H7 (cell line): ENCODE data around the gene MANEA. TPM values are rescaled to one million over a fixed set of nuclear protein-coding genes. Genes with fewer than 3 reads are reported as not detected.
"Not testable (repeated sequence)": the region's sequence is repeated elsewhere in the genome, so short reads cannot be mapped to it uniquely, and the experiment has no call there.

Experiments used
- DNase-seq: peaks from one replicate; pipeline ENCODE4 v3.0.0; 2012
- H3K27me3 ChIP-seq: 2 replicates; pipeline ENCODE4 v1.6.0; 2011; ENCODE audit warnings: mild to moderate bottlenecking, low read length; ENCODE audit not compliant: control insufficient read depth, insufficient read depth
- H3K36me3 ChIP-seq: replicated peaks from 2 replicates; pipeline ENCODE4 v1.5.1; 2011; ENCODE audit warnings: low read length; ENCODE audit not compliant: control insufficient read depth, insufficient read depth
- H3K4me3 ChIP-seq: 2 replicates; pipeline ENCODE4 v1.5.1; 2011; ENCODE audit warnings: low read depth, mild to moderate bottlenecking, control low read depth, low read length, moderate library complexity; ENCODE audit not compliant: insufficient read depth
- total RNA-seq: library from RNA; depleted of rRNA; stranded (reverse); fragments of >200 nt; shearing (Covaris generic); gene quantifications from 2 replicates; pipeline ENCODE4 v1.2.3, GENCODE V29; 2014

MANEA gene
- total RNA-seq, 1 experiment from 2014 or later = 14.5 TPM

- DNase-seq = no peak
- Histone ChIP-seq H3K36me3 (no peaks in the 10 kb centered on the region), H3K27me3 (no peaks in the 10 kb centered on the region), H3K4me3 (no peak overlapping the region)
Observed at GRCh38 chr6:95569560-95569959, 7.8 kb upstream of the MANEA start.

DNA sequence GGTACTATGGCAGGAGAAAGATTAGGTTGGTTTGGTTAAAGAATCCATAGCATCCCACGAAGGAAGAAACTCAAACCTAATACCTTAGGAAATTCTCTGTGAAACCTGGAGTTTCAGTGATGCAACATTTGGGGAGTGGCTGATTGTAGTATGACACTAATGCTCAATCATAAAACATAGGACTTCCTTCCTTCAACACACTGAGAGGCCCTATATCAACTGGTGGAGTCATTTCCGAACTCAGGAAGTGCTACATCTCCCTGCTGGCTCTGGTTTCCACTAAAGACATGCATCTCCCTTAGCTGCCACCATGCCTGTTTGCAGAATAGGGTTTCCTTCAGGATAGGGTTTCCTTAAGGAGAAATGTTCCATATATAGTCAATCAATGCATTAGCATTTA, 5.2 kb upstream of the MANEA start:
- no peak overlapping the region for H3K4me3 ChIP-seq
- no peaks in the 10 kb centered on the region for H3K27me3 ChIP-seq
- no peak for DNase-seq
- H3K36me3 ChIP-seq = no peaks in the 10 kb centered on the region

DNA sequence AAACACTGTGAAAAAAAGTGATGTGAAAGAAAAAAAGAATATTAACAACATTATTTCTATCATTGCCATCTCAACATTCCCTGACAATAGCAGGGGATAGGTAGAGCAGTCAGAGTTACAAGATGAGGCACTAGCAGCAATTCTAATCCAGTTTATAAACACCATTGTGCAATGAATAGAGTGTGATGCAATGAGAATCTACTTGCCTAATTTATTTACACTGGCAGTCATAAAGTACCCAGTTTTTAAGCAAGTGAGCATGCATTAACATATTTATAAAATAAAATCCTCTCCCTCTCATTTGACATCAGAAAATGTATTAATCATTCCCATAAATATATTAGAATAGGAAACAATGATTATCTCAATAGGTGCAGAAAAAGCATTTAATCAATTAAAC, 2.5 kb upstream of the MANEA start:
- DNase-seq = no peak
- Histone ChIP-seq H3K4me3 (no peak overlapping the region; the same call in 1 of the 2 replicates), H3K27me3 (no peaks in the 10 kb centered on the region), H3K36me3 (no peaks in the 10 kb centered on the region)

- Histone ChIP-seq H3K4me3 (peak overlapping the region; percentile 51), H3K27me3 (no peaks in the 10 kb centered on the region), H3K36me3 (no peaks in the 10 kb centered on the region)
- DNase-seq = no peak
Observed at GRCh38 chr6:95576218-95576997, 927 bp upstream of the MANEA start.

DNA sequence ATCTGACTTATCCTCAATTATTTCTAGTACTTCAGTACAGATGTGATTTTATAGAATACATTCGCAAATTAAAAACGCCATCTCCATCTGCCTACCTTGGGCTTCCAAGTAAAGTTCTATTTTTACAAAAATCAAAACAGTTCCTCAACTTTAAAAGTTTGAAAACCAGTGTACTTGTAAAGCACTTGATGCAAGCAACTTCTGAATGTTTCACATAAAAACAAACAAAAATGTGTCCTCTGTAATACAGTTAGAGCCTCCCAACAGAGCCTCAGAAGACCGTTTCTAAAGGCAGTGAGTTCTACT, 384 bp upstream of the MANEA start:
- Histone ChIP-seq H3K36me3 (no peaks in the 10 kb centered on the region), H3K27me3 (no peaks in the 10 kb centered on the region), H3K4me3 (peak overlapping the region; percentile 51)
- DNase-seq = no peak

GRCh38 chr6:95578106-95578410, 723 bp downstream of the MANEA start:
- DNase-seq = no peak
- no peaks in the 10 kb centered on the region for H3K27me3 ChIP-seq
- peak overlapping the region; percentile 51 for H3K4me3 ChIP-seq
- no peaks in the 10 kb centered on the region for H3K36me3 ChIP-seq

GRCh38 chr6:95581073-95581472, 3.7 kb downstream of the MANEA start:
- H3K36me3 ChIP-seq = no peaks in the 10 kb centered on the region

GRCh38 chr6:95584226-95584625, 6.9 kb downstream of the MANEA start:
- H3K36me3 ChIP-seq, DNase-seq, H3K27me3 ChIP-seq, H3K4me3 ChIP-seq: not testable (repeated sequence)

More at GRCh38 chr6:95581073-95581472, 3.7 kb downstream of the MANEA start:
- Histone ChIP-seq H3K27me3 (no peaks in the 10 kb centered on the region), H3K4me3 (no peak overlapping the region)
- DNase-seq = no peak

- H3K27me3 ChIP-seq = no peaks in the 10 kb centered on the region
- no peaks in the 10 kb centered on the region for H3K36me3 ChIP-seq
- no peak overlapping the region for H3K4me3 ChIP-seq
- DNase-seq = no peak
Observed at GRCh38 chr6:95587989-95588388, 10.7 kb downstream of the MANEA start.

DNA sequence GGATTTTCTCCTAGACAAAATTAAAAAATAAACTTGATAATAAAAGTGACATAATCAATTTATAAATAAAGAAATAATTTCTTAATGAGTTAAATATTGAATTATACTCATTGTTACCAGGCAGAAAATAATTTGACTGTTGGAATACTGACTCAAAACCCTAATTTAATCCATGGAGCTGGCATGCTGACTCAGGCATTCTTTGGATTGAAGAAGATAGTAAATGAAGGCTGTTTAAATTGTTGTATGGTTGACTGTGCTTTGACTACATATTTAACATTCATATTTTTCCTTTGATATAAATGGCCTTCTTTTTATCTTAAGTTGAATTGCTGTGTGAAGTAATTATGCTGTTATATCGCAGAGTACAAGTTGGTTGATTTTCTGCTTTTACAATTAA, 11.7 kb downstream of the MANEA start:
- Histone ChIP-seq H3K27me3 (no peaks in the 10 kb centered on the region), H3K36me3 (no peaks in the 10 kb centered on the region), H3K4me3 (no peak overlapping the region)
- no peak for DNase-seq

- no peak for DNase-seq
- H3K27me3 ChIP-seq = no peaks in the 10 kb centered on the region
- H3K4me3 ChIP-seq = no peak overlapping the region
- H3K36me3 ChIP-seq = no peaks in the 10 kb centered on the region
Observed at GRCh38 chr6:95589826-95590570, 12.7 kb downstream of the MANEA start.

DNA sequence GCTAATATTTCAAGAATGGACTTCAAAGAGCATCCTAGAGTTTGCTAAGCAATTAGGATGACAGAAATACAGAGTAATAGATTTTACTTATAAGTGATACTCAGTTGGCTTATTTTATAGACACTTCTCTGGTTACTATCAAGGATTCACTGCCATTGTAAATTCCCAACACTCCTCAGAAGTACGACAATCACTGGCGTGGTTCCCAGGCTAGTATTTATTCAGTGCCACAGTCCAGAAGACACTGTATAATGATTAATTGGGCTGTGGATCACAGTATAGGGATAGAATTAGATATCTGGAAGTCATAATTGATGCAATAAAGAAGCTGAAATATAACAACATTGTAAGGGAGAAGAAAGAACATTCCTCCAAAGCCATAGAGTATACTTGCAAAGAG, 15.7 kb downstream of the MANEA start:
- Histone ChIP-seq H3K36me3 (no peaks in the 10 kb centered on the region), H3K4me3 (no peak overlapping the region), H3K27me3 (no peaks in the 10 kb centered on the region)
- no peak for DNase-seq

DNA sequence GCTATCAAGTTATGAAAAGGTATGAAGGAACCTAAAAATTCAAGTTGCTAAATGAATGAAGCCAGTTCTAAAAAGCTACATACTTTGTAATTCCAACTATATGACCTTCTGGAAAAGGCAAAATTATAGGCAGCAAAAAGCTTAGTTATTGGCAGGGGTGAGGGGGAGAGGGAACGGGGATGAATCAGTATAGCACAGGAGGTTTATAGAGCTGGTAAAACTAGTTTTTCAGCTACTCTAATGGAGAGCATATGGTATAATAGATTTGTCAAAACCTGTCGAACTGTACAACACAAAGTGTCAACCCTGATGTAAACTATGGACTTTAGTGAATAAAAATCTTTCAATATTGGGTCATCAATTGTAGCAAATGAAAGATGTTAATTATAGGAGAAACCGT, 18.7 kb downstream of the MANEA start:
- no peak overlapping the region for H3K4me3 ChIP-seq
- DNase-seq = no peak
- H3K36me3 ChIP-seq = no peaks in the 10 kb centered on the region
- H3K27me3 ChIP-seq = no peaks in the 10 kb centered on the region

DNA sequence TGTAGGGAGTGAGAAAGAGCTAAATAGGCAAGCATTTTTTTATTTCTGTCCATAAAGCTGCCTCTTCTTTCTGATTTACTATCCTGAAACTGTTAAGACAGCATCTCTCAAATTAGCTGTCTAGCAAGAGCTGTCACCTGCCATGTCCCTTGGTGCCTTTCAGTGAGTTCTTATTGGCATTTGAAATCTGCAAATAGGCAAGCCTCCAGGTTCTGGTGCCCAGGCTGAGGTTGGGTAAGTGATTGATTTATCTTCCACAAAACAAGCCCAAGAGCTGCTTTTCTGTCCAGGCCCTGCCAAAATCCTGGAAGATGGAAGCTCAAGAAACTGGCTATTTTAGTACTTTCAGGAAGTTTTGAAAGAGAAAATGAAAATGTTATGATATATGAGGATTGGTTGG, 22.4 kb downstream of the MANEA start:
- H3K4me3 ChIP-seq = no peak overlapping the region
- no peaks in the 10 kb centered on the region for H3K36me3 ChIP-seq
- no peak for DNase-seq
- no peaks in the 10 kb centered on the region for H3K27me3 ChIP-seq

DNA sequence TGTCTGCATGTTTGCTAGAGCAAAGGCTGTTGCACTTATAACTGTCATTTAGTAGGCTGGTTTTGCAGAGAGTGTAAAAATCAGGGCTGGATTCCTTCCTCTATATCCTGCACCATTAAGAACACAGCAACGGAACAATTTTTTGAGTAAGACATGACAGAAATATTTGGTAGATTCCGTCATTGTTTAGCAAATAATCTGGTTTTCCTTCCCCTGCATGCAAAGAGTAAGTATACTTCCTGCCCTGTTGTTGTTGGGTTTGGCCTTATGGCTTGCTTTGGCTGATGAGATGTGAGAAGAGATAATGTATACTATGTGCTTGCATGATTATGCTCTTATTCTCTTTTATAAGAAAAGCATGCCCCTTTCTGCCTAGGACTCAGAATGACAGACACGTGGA, 23.8 kb downstream of the MANEA start:
- no peak for DNase-seq
- Histone ChIP-seq H3K36me3 (no peaks in the 10 kb centered on the region), H3K27me3 (no peaks in the 10 kb centered on the region), H3K4me3 (no peak overlapping the region)
